Astrocyte (in vitro differentiated cells and primary cell): ENCODE data around the gene FAM210A. TPM values are rescaled to one million over a fixed set of nuclear protein-coding genes. Genes with fewer than 3 reads are reported as not detected.

Experiments
- DNase-seq: peaks from one replicate; pipeline ENCODE4 v3.0.0-alpha.2; 2010; ENCODE audit warnings: low read depth
- FAIRE-seq: peaks from 2 replicates; lab custom pipeline; 2011; peaks lifted over from hg19 to GRCh38; lab: Jason Lieb, UNC
- H2AFZ ChIP-seq: 2 replicates; pipeline ENCODE4 v1.6.0; 2012; ENCODE audit warnings: low read depth, low read length, inconsistent platforms
- H3K27ac ChIP-seq: 2 replicates; pipeline ENCODE4 v1.5.1; 2011; ENCODE audit warnings: low read depth, low read length, inconsistent platforms
- H3K27me3 ChIP-seq: 2 replicates; pipeline ENCODE4 v1.6.0; 2011; ENCODE audit warnings: low read length, inconsistent platforms; ENCODE audit not compliant: insufficient read depth
- H3K36me3 ChIP-seq: 2 replicates; pipeline ENCODE4 v1.5.1; 2011; ENCODE audit warnings: low read length, inconsistent platforms; ENCODE audit not compliant: insufficient read depth
- H3K4me1 ChIP-seq: 2 replicates; pipeline ENCODE4 v1.5.1; 2011; ENCODE audit warnings: low read length, inconsistent platforms; ENCODE audit not compliant: insufficient read depth
- H3K4me2 ChIP-seq: 2 replicates; pipeline ENCODE4 v1.6.0; 2012; ENCODE audit warnings: low read length, inconsistent platforms
- H3K4me3 ChIP-seq: 2 replicates; pipeline ENCODE4 v1.5.1; 2011; ENCODE audit warnings: low read depth, mild to moderate bottlenecking, low read length, inconsistent platforms; ENCODE audit not compliant: insufficient read depth
- H3K79me2 ChIP-seq: 2 replicates; pipeline ENCODE4 v1.6.0; 2012; ENCODE audit warnings: mild to moderate bottlenecking, low read length, inconsistent platforms; ENCODE audit not compliant: insufficient read depth
- H3K9ac ChIP-seq: 2 replicates; pipeline ENCODE4 v1.6.0; 2012; ENCODE audit warnings: mild to moderate bottlenecking, low read length, inconsistent platforms
- H3K9me3 ChIP-seq: 2 replicates; pipeline ENCODE4 v1.5.1; 2012; ENCODE audit warnings: low read depth, mild to moderate bottlenecking, low read length, inconsistent platforms; ENCODE audit not compliant: insufficient read depth
- H4K20me1 ChIP-seq: 2 replicates; pipeline ENCODE4 v1.6.0; 2012; ENCODE audit warnings: low read length, inconsistent platforms; ENCODE audit not compliant: insufficient read depth
- H3K27ac Mint-ChIP-seq: one replicate; pipeline ENCODE4 v1.8.0; 2021; ENCODE audit warnings: mild to moderate bottlenecking, mixed read lengths; ENCODE audit not compliant: unreplicated experiment
- H3K27me3 Mint-ChIP-seq: one replicate; pipeline ENCODE4 v1.8.0; 2021; ENCODE audit warnings: low read depth, mixed read lengths; ENCODE audit not compliant: unreplicated experiment
- H3K36me3 Mint-ChIP-seq: one replicate; pipeline ENCODE4 v1.8.0; 2021; ENCODE audit warnings: low read depth, mixed read lengths; ENCODE audit not compliant: unreplicated experiment
- H3K4me1 Mint-ChIP-seq: one replicate; pipeline ENCODE4 v1.8.0; 2021; ENCODE audit warnings: low read depth, mixed read lengths; ENCODE audit not compliant: unreplicated experiment
- H3K4me3 Mint-ChIP-seq: one replicate; pipeline ENCODE4 v1.8.0; 2021; ENCODE audit warnings: mild to moderate bottlenecking, moderate library complexity, mixed read lengths; ENCODE audit not compliant: unreplicated experiment
- H3K9me3 Mint-ChIP-seq: one replicate; pipeline ENCODE4 v1.8.0; 2021; ENCODE audit warnings: mild to moderate bottlenecking, mixed read lengths; ENCODE audit not compliant: unreplicated experiment
- CTCF ChIP-seq: IDR thresholded peaks from 2 replicates; pipeline ENCODE4 v1.5.1; 2011; ENCODE audit warnings: low read depth, mild to moderate bottlenecking, inconsistent platforms, low read length, moderate library complexity; ENCODE audit not compliant: insufficient read depth
- EZH2 ChIP-seq: IDR thresholded peaks from 2 replicates; pipeline ENCODE4 v1.6.1; 2012; ENCODE audit warnings: mild to moderate bottlenecking, low read length, inconsistent platforms; ENCODE audit not compliant: insufficient read depth
- total RNA-seq: library from RNA; stranded (reverse); gene quantifications from 2 replicates; pipeline ENCODE4 v1.2.1, GENCODE V29; 2021

Gene FAM210A
- total RNA-seq, 1 donor from 2014 or later: 21.9 TPM

DNA sequence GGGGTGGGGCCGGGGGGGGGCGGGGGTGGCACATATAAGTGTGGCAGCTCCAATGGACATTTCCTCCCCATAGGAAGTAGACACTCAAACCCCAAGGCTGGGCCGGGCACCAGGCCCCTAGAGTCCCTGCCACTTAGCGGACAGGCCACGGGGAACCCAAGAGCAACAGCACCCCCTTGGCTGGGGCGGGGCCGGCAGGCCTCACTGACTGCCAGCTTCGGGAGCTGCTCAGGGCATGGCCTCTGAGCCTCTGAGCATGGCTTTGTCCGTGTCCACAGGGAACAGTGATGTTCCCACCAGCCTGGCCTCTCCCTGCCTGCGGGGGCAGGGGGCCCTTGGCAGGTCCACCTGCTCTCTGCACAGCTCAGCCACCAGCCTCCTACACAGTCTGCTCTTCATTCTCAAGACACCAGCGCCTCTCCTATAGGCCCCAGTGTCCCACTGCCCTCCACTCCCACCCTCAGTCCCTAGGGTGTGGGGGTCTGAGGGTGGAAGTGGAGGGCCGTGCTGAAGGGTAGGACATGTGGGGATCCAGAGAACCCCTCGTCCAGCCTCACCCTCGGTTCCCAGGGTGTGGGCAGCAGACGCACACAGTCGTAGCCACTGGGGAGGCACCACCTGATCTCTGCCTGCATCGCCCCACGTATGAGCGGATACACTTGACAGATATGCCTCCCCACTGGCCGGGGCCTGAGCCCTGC is 106.7 kb downstream of the FAM210A start:
- Histone ChIP-seq H3K36me3 (no peaks in the 10 kb centered on the region), H3K4me2 (no peak overlapping the region), H2AFZ (no peak overlapping the region), H3K9me3 (no peaks in the 10 kb centered on the region), H4K20me1 (no peaks in the 10 kb centered on the region), H3K27ac (no peak overlapping the region), H3K4me1 (no peaks in the 10 kb centered on the region), H3K79me2 (no peaks in the 10 kb centered on the region), H3K27me3 (no peaks in the 10 kb centered on the region), H3K4me3 (no peak overlapping the region), H3K9ac (no peak overlapping the region)
- Mint-ChIP-seq H3K9me3 (no peaks in the 10 kb centered on the region), H3K4me1 (peaks cover 30% of the 10 kb centered on the region), H3K27me3 (peaks cover 20% of the 10 kb centered on the region), H3K4me3 (no peak overlapping the region), H3K36me3 (peaks cover 10% of the 10 kb centered on the region), H3K27ac (no peak overlapping the region)
- TF ChIP-seq CTCF: no peak
- TF ChIP-seq EZH2: no peak
- FAIRE-seq (no peak), DNase-seq (no peak)

DNA sequence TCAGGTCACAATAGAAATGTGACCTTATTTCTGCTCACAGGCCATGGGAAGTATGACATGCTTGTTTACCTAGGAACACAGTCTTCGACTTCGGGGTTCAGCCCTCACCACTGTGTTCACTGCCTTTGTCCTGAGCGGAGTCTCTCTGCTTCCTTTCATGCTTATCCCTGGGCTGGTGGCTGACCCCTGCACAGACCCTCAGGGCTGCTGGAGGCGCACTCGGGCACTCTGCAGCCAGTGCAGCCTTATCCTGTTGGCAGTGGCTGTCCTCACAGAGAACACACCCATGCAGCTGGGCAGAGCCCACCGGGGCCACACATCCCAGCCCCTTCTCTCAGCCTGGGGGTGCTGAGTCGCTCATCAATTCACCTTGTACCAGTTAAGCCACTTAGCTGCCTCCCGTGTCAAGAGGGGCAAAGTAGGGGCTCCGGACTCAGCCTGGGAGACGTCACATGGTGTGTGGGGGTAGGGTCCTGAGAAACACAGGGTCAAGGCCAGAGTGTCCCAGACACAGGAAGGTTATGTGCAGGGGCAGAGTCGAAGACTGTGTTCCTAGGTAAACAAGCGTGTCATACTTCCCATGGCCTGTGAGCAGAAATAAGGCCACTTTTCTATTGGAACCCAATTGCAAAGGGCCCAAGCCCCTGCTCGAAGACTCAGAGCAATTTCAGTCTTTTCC is 107.5 kb downstream of the FAM210A start:
- Histone ChIP-seq H3K4me1 (no peaks in the 10 kb centered on the region), H3K36me3 (no peaks in the 10 kb centered on the region), H4K20me1 (no peaks in the 10 kb centered on the region), H3K9ac (no peak overlapping the region), H3K79me2 (no peaks in the 10 kb centered on the region), H3K9me3 (no peaks in the 10 kb centered on the region), H3K4me3 (no peak overlapping the region), H3K27ac (no peak overlapping the region), H3K4me2 (no peak overlapping the region), H2AFZ (no peak overlapping the region), H3K27me3 (no peaks in the 10 kb centered on the region)
- Mint-ChIP-seq H3K27ac (no peak overlapping the region), H3K4me1 (peaks cover 32% of the 10 kb centered on the region), H3K36me3 (peaks cover 10% of the 10 kb centered on the region), H3K4me3 (no peak overlapping the region), H3K27me3 (peaks cover 17% of the 10 kb centered on the region), H3K9me3 (no peaks in the 10 kb centered on the region)
- DNase-seq (no peak), FAIRE-seq (no peak)
- TF ChIP-seq CTCF (no peak), EZH2 (no peak)
